Measurements from ENCODE around the gene OTULIN. TPM values are rescaled to one million over a fixed set of nuclear protein-coding genes. Genes with fewer than 3 reads are reported as not detected.

The OTULIN gene
- total and polyA plus RNA-seq, 2 experiments from 2014 or later, result 12.8 to 24.4 TPM

- Histone ChIP-seq H3K4me1 (ENCODE audit: insufficient read depth) (no peaks in the 10 kb centered on the region), H3K9me2 (ENCODE audit: insufficient read depth) (no peaks in the 10 kb centered on the region), H3F3A (ENCODE audit: insufficient read depth) (no peaks in the 10 kb centered on the region), H3K27ac (no peak overlapping the region), H3K79me2 (ENCODE audit: insufficient read depth) (no peaks in the 10 kb centered on the region), H2AFZ (no peak overlapping the region), H3K4me2 (ENCODE audit: unreplicated experiment) (no peak overlapping the region), H3K27me3 (replicated peaks; ENCODE audit: insufficient read depth) (peaks cover 2% of the 10 kb centered on the region), H3K9me3 (ENCODE audit: low read depth) (no peaks in the 10 kb centered on the region), H4K20me1 (ENCODE audit: insufficient read depth) (no peaks in the 10 kb centered on the region), H3K4me3 (no peak overlapping the region), H3K36me3 (ENCODE audit: low read depth) (no peaks in the 10 kb centered on the region), H3K9ac (no peak overlapping the region)
- TF ChIP-seq EZH2 (IDR thresholded peaks at IDR 0.05; ENCODE audit: insufficient read depth, poor library complexity, severe bottlenecking) (no peak), EZH2phosphoT487 (IDR thresholded peaks at IDR 0.05; ENCODE audit: insufficient read depth, low read depth) (no peak)
- no peak for DNase-seq
- in situ Hi-C loops (cut with MboI), result loop anchor here (10.0 kb wide), 2 partner anchors 250 to 660 kb away; no protein-coding TSS in a partner anchor
- 83 to 87% methylated on average over 1 of the region's 1 CpG for WGBS, 2 experiments (ENCODE audit: low coverage in 1 of 2, low lambda C conversion rate in 2 of 2, missing lambda C conversion rate in 2 of 2)
Measured at GRCh38 chr5:14644623-14645237, 19.8 kb upstream of the OTULIN start.

- no peaks in the 10 kb centered on the region for H3K4me1 ChIP-seq (ENCODE audit: insufficient read depth)
- no peak for DNase-seq
- TF ChIP-seq EZH2 (IDR thresholded peaks at IDR 0.05; ENCODE audit: insufficient read depth, poor library complexity, severe bottlenecking), result no peak
- TF ChIP-seq EZH2phosphoT487 (IDR thresholded peaks at IDR 0.05; ENCODE audit: insufficient read depth, low read depth), result no peak
- H3K9me2 ChIP-seq (ENCODE audit: insufficient read depth), result no peaks in the 10 kb centered on the region
- H3K27me3 ChIP-seq (replicated peaks; ENCODE audit: insufficient read depth), result no peaks in the 10 kb centered on the region
- H4K20me1 ChIP-seq (ENCODE audit: insufficient read depth), result no peaks in the 10 kb centered on the region
- no peaks in the 10 kb centered on the region for H3K9me3 ChIP-seq (ENCODE audit: low read depth)
- 76% methylated on average over 3 of the region's 3 CpGs for WGBS, 2 experiments (ENCODE audit: low coverage in 1 of 2, low lambda C conversion rate in 2 of 2, missing lambda C conversion rate in 2 of 2)
- no peak overlapping the region for H3K4me3 ChIP-seq
- H3F3A ChIP-seq (ENCODE audit: insufficient read depth), result no peaks in the 10 kb centered on the region
- no peaks in the 10 kb centered on the region for H3K36me3 ChIP-seq (ENCODE audit: low read depth)
- H3K4me2 ChIP-seq (ENCODE audit: unreplicated experiment), result no peak overlapping the region
- no peak overlapping the region for H2AFZ ChIP-seq
- in situ Hi-C loops (cut with MboI), result no loop called here
- H3K9ac ChIP-seq, result no peak overlapping the region
- H3K79me2 ChIP-seq (ENCODE audit: insufficient read depth), result no peaks in the 10 kb centered on the region
- H3K27ac ChIP-seq, result no peak overlapping the region
Measured at GRCh38 chr5:14650052-14650451, 14.5 kb upstream of the OTULIN start.

GRCh38 chr5:14655146-14655741 is 9.3 kb upstream of the OTULIN start:
- Histone ChIP-seq H3F3A (ENCODE audit: insufficient read depth) (peaks cover 8% of the 10 kb centered on the region), H3K9ac (no peak overlapping the region), H3K4me1 (ENCODE audit: insufficient read depth) (peaks cover 7% of the 10 kb centered on the region; the same call in 1 of the 2 replicates), H3K36me3 (ENCODE audit: low read depth) (no peaks in the 10 kb centered on the region), H3K4me3 (no peak overlapping the region), H3K9me2 (ENCODE audit: insufficient read depth) (no peaks in the 10 kb centered on the region), H3K79me2 (ENCODE audit: insufficient read depth) (no peaks in the 10 kb centered on the region), H3K4me2 (ENCODE audit: unreplicated experiment) (no peak overlapping the region), H3K27ac (no peak overlapping the region), H3K27me3 (replicated peaks; ENCODE audit: insufficient read depth) (no peaks in the 10 kb centered on the region), H2AFZ (no peak overlapping the region), H3K9me3 (ENCODE audit: low read depth) (no peaks in the 10 kb centered on the region), H4K20me1 (ENCODE audit: insufficient read depth) (no peaks in the 10 kb centered on the region)
- in situ Hi-C loops (cut with MboI), result no loop called here
- DNase-seq, result no peak
- 54 to 56% methylated on average over 4 of the region's 4 CpGs for WGBS, 2 experiments (ENCODE audit: low coverage in 1 of 2, low lambda C conversion rate in 2 of 2, missing lambda C conversion rate in 2 of 2)
- TF ChIP-seq EZH2 (IDR thresholded peaks at IDR 0.05; ENCODE audit: insufficient read depth, poor library complexity, severe bottlenecking) (no peak), EZH2phosphoT487 (IDR thresholded peaks at IDR 0.05; ENCODE audit: insufficient read depth, low read depth) (no peak)

GRCh38 chr5:14656898-14657297 is 7.6 kb upstream of the OTULIN start:
- Histone ChIP-seq H3K79me2 (ENCODE audit: insufficient read depth) (no peaks in the 10 kb centered on the region), H3K9ac (no peak overlapping the region), H4K20me1 (ENCODE audit: insufficient read depth) (no peaks in the 10 kb centered on the region), H3K9me3 (ENCODE audit: low read depth) (no peaks in the 10 kb centered on the region), H3F3A (ENCODE audit: insufficient read depth) (peaks cover 22% of the 10 kb centered on the region), H2AFZ (no peak overlapping the region), H3K36me3 (ENCODE audit: low read depth) (no peaks in the 10 kb centered on the region), H3K4me3 (no peak overlapping the region), H3K4me2 (ENCODE audit: unreplicated experiment) (no peak overlapping the region), H3K9me2 (ENCODE audit: insufficient read depth) (no peaks in the 10 kb centered on the region), H3K27me3 (replicated peaks; ENCODE audit: insufficient read depth) (no peaks in the 10 kb centered on the region), H3K4me1 (ENCODE audit: insufficient read depth) (peaks cover 15% of the 10 kb centered on the region), H3K27ac (no peak overlapping the region)
- TF ChIP-seq EZH2phosphoT487 (IDR thresholded peaks at IDR 0.05; ENCODE audit: insufficient read depth, low read depth) (no peak), EZH2 (IDR thresholded peaks at IDR 0.05; ENCODE audit: insufficient read depth, poor library complexity, severe bottlenecking) (no peak)
- DNase-seq, result no peak
- in situ Hi-C loops (cut with MboI), result no loop called here
- WGBS, 2 experiments (ENCODE audit: low coverage in 1 of 2, low lambda C conversion rate in 2 of 2, missing lambda C conversion rate in 2 of 2), result 46 to 48% methylated on average over 2 of the region's 2 CpGs

Measured in GM23248 (cell line).